LNCaP clone FGC (cell line): ENCODE results near the gene ZSCAN21.

Source experiments
- DNase-seq: peaks from one replicate; pipeline ENCODE4 v3.0.0-alpha.2; 2011; ENCODE audit warnings: low read depth
- H3K4me3 ChIP-seq: 2 replicates; pipeline ENCODE4 v1.5.1; 2011; ENCODE audit warnings: mild to moderate bottlenecking, low read depth, low read length, control low read depth
- CTCF ChIP-seq: IDR thresholded peaks from 2 replicates; pipeline ENCODE4 v1.5.1; 2012; ENCODE audit warnings: mild to moderate bottlenecking; ENCODE audit not compliant: control insufficient read depth, insufficient read depth; ENCODE audit errors: extremely low read depth

Gene ZSCAN21

GRCh38 chr7:100064162-100064561 is 14.6 kb downstream of the ZSCAN21 start:
- H3K4me3 ChIP-seq: no peak overlapping the region
- no peak for DNase-seq
- no peak for TF ChIP-seq CTCF

- TF ChIP-seq CTCF: no peak
- no peak overlapping the region for H3K4me3 ChIP-seq
- no peak for DNase-seq
Observed at GRCh38 chr7:100065452-100066186, 16.0 kb downstream of the ZSCAN21 start.

GRCh38 chr7:100066953-100067352 is 17.4 kb downstream of the ZSCAN21 start:
- no peak for DNase-seq
- TF ChIP-seq CTCF: no peak
- H3K4me3 ChIP-seq: no peak overlapping the region

- H3K4me3 ChIP-seq: no peak overlapping the region
- TF ChIP-seq CTCF: no peak
- no peak for DNase-seq
Observed at GRCh38 chr7:100069991-100070390, 20.4 kb downstream of the ZSCAN21 start.

GRCh38 chr7:100071018-100071723 is 21.6 kb downstream of the ZSCAN21 start:
- no peak for TF ChIP-seq CTCF
- no peak overlapping the region for H3K4me3 ChIP-seq
- no peak for DNase-seq

- no peak for DNase-seq
- TF ChIP-seq CTCF: no peak
- no peak overlapping the region for H3K4me3 ChIP-seq
Observed at GRCh38 chr7:100072462-100072861, 22.9 kb downstream of the ZSCAN21 start.
